Colonic mucosa (tissue), 4 donors: Measurements from ENCODE around the gene VANGL1. TPM values are rescaled to one million over a fixed set of nuclear protein-coding genes. Genes with fewer than 3 reads are reported as not detected.

Experiments
- DNase-seq: peaks from one replicate; pipeline ENCODE4 v3.0.0-alpha.2; 2020
- H3K27ac ChIP-seq: fragments of 200-600 bp; one replicate; pipeline ENCODE4 v1.8.0; 2021
- H3K27me3 ChIP-seq: fragments of 200-600 bp; one replicate; pipeline ENCODE4 v1.8.0; 2021
- H3K36me3 ChIP-seq: fragments of 200-600 bp; one replicate; pipeline ENCODE4 v1.8.0; 2021
- H3K4me1 ChIP-seq: fragments of 200-600 bp; one replicate; pipeline ENCODE4 v1.8.0; 2021; ENCODE audit warnings: mild to moderate bottlenecking
- H3K4me3 ChIP-seq: fragments of 200-600 bp; one replicate; pipeline ENCODE4 v1.8.0; 2021
- H3K9ac ChIP-seq, 2 donors: one replicate each; pipeline ENCODE4 v1.7.0; 2013; ENCODE audit warnings: control low read depth in 2 of 2, low read depth in 2 of 2, low read length in 2 of 2
- H3K9me3 ChIP-seq: fragments of 200-600 bp; one replicate; pipeline ENCODE4 v1.8.0; 2021
- intact Hi-C: fragments of 100-400 bp; cut with DNase I; formaldehyde crosslinking; loops from one replicate; pipeline ENCODE4 v1.14.1; 2022
- total RNA-seq, 2 donors: library from RNA; stranded (reverse); fragmentation: NEBNext Ultra II Directional in 1 of 2; extraction: Animal tissue kit (Norgen Biotek cat#: 25700) in 1 of 2; gene quantifications; one replicate each; pipeline ENCODE4 v1.2.1, GENCODE V29; 2021
- TF ChIP-seq, protein P1 (sequence below): fragments of 200-600 bp; IDR thresholded peaks from one replicate; pipeline ENCODE4 v1.8.0; 2022; ENCODE audit warnings: antibody characterized with exemption, mild to moderate bottlenecking
- donor health status: healthy.
- donor health status: DM: no; HTN: no; CAD: no.
- donor health status: DM: no; HTN: no; CAD: no.

Gene VANGL1
- total RNA-seq, 2 donors from 2014 or later = 14.7 to 23.8 TPM

DNA sequence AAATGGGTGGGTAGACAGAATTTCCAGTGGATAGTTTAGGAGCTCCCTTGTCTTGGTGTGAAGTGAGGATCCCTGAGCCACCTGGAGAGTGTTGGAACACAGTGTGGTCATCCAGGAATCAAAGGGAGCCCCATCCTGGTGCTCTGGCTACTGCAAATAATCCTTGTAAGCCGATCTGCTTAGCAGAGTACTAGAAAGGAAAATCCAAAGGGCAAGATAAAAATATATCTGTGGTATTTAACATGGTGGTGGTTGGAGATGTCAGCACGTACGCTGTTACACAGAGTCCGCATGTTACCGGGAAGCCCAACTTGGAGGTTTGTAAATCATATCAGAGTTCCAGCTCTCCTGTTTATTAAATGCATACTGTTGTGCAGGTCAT lies 39.0 kb downstream of the VANGL1 start:
- Histone ChIP-seq H3K4me3 (no peak overlapping the region), H3K27ac (no peak overlapping the region), H3K9ac (no peak overlapping the region), H3K36me3 (no peaks in the 10 kb centered on the region), H3K27me3 (no peaks in the 10 kb centered on the region), H3K4me1 (peaks cover 4% of the 10 kb centered on the region), H3K9me3 (no peaks in the 10 kb centered on the region)
- DNase-seq = no peak
- TF ChIP-seq, protein P1, sequence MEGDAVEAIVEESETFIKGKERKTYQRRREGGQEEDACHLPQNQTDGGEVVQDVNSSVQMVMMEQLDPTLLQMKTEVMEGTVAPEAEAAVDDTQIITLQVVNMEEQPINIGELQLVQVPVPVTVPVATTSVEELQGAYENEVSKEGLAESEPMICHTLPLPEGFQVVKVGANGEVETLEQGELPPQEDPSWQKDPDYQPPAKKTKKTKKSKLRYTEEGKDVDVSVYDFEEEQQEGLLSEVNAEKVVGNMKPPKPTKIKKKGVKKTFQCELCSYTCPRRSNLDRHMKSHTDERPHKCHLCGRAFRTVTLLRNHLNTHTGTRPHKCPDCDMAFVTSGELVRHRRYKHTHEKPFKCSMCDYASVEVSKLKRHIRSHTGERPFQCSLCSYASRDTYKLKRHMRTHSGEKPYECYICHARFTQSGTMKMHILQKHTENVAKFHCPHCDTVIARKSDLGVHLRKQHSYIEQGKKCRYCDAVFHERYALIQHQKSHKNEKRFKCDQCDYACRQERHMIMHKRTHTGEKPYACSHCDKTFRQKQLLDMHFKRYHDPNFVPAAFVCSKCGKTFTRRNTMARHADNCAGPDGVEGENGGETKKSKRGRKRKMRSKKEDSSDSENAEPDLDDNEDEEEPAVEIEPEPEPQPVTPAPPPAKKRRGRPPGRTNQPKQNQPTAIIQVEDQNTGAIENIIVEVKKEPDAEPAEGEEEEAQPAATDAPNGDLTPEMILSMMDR = no peak
- intact Hi-C loops = no loop called here

DNA sequence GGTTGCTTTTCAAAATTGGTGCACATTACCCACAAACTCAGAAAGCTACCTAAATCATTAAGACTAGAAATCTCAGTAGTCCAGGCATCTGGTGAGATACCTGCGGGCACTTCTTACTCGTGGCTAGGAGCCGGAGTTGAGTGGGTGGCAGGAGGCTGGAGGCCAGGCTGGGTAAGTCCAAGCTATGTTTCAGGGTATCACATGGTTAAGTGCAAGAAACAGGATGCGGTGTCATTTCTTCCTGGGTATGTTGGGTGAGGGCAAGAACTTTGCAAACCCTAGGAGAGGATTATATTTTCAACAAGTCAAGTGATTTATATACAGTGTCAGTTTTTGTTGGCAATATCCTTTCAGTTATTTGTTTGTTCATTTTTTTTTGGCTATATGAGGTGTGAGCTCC lies 41.0 kb downstream of the VANGL1 start:
- H3K27ac ChIP-seq = no peak overlapping the region
- H3K36me3 ChIP-seq = no peaks in the 10 kb centered on the region
- no peak overlapping the region for H3K9ac ChIP-seq
- no peaks in the 10 kb centered on the region for H3K4me1 ChIP-seq
- H3K27me3 ChIP-seq = no peaks in the 10 kb centered on the region
- intact Hi-C loops = no loop called here
- DNase-seq = no peak
- no peak overlapping the region for H3K4me3 ChIP-seq
- TF ChIP-seq, protein P1 = no peak
- no peaks in the 10 kb centered on the region for H3K9me3 ChIP-seq

- H3K27ac ChIP-seq = no peak overlapping the region
- H3K9me3 ChIP-seq = no peaks in the 10 kb centered on the region
- no peak overlapping the region for H3K4me3 ChIP-seq
- no peak overlapping the region for H3K9ac ChIP-seq
- TF ChIP-seq, protein P1 = no peak
- DNase-seq = no peak
- no peaks in the 10 kb centered on the region for H3K27me3 ChIP-seq
- intact Hi-C loops = no loop called here
- H3K4me1 ChIP-seq = no peaks in the 10 kb centered on the region
- no peaks in the 10 kb centered on the region for H3K36me3 ChIP-seq
Measured at GRCh38 chr1:115685029-115685705, 43.4 kb downstream of the VANGL1 start.

- DNase-seq = no peak
- Histone ChIP-seq H3K9ac (no peak overlapping the region), H3K27ac (no peak overlapping the region), H3K9me3 (no peaks in the 10 kb centered on the region), H3K27me3 (no peaks in the 10 kb centered on the region), H3K4me1 (no peaks in the 10 kb centered on the region), H3K4me3 (no peak overlapping the region), H3K36me3 (no peaks in the 10 kb centered on the region)
- TF ChIP-seq, protein P1 = no peak
- intact Hi-C loops = no loop called here
Measured at GRCh38 chr1:115687744-115688143, 46.0 kb downstream of the VANGL1 start.

- H3K36me3 ChIP-seq = no peaks in the 10 kb centered on the region
- H3K9me3 ChIP-seq = no peaks in the 10 kb centered on the region
- no peaks in the 10 kb centered on the region for H3K4me1 ChIP-seq
- no peak for DNase-seq
- TF ChIP-seq, protein P1 = no peak
- H3K27ac ChIP-seq = no peak overlapping the region
- H3K9ac ChIP-seq = no peak overlapping the region
- intact Hi-C loops = no loop called here
- no peak overlapping the region for H3K4me3 ChIP-seq
- no peaks in the 10 kb centered on the region for H3K27me3 ChIP-seq
Measured at GRCh38 chr1:115690972-115691371, 49.2 kb downstream of the VANGL1 start.
